Lung (tissue), 12 donors: Measurements from ENCODE around the gene AGAP1. TPM values are rescaled to one million over a fixed set of nuclear protein-coding genes. Genes with fewer than 3 reads are reported as not detected.

ENCODE experiments used
- ATAC-seq: fragments of 200-7000 bp; cut with Tn5 transposase; one replicate; pipeline ENCODE4 v1.9.1; 2020; ENCODE audit warnings: moderate number of reproducible peaks; ENCODE audit not compliant: insufficient read depth, low FRiP score
- DNase-seq, 3 donors: peaks; one replicate each; pipeline ENCODE4 v3.0.0-alpha.2; 2013 to 2017
- H3K27ac ChIP-seq, 2 donors: one replicate each; pipeline ENCODE4 v1.5.1; 2013; ENCODE audit warnings: mild to moderate bottlenecking in 2 of 2, moderate library complexity in 2 of 2, control low read depth in 1 of 2, inconsistent platforms in 1 of 2, low read depth in 1 of 2, low read length in 1 of 2
- H3K27me3 ChIP-seq, 3 donors: one replicate each; pipeline ENCODE4 v1.5.1; 2013; ENCODE audit warnings: low read length in 2 of 3; ENCODE audit not compliant: control insufficient read depth in 3 of 3, insufficient read depth in 3 of 3
- H3K36me3 ChIP-seq, 4 donors: one replicate each; pipeline ENCODE4 v1.5.1; 2013; ENCODE audit warnings: low read length in 4 of 4, mild to moderate bottlenecking in 1 of 4, moderate library complexity in 1 of 4; ENCODE audit not compliant: control insufficient read depth in 4 of 4, insufficient read depth in 4 of 4
- H3K4me1 ChIP-seq, 5 donors: one replicate each; pipeline ENCODE4 v1.5.1; 2013; ENCODE audit warnings: low read length in 5 of 5, mild to moderate bottlenecking in 2 of 5, moderate library complexity in 1 of 5; ENCODE audit not compliant: control insufficient read depth in 5 of 5, insufficient read depth in 5 of 5
- H3K4me3 ChIP-seq: one replicate; pipeline ENCODE4 v1.5.1; 2013; ENCODE audit warnings: mild to moderate bottlenecking, control low read depth, moderate library complexity
- H3K9ac ChIP-seq, 2 donors: one replicate each; pipeline ENCODE4 v1.5.1; 2013; ENCODE audit warnings: low read length in 2 of 2, control low read depth in 1 of 2; ENCODE audit not compliant: insufficient read depth in 1 of 2
- H3K9me3 ChIP-seq, 4 donors: one replicate each; pipeline ENCODE4 v1.5.1; 2013; ENCODE audit warnings: low read length in 3 of 4, mild to moderate bottlenecking in 1 of 4, moderate library complexity in 1 of 4; ENCODE audit not compliant: control insufficient read depth in 4 of 4, insufficient read depth in 3 of 4
- WGBS, 2 donors: extraction: QIAGEN DNeasy Blood & Tissue Kit; methylation state at CpG; one replicate each; pipeline ENCODE4 v1.1.7; 2013; 5-methylcytosine and 5-hydroxymethylcytosine counted together
- polyA plus RNA-seq, 2 donors: library from polyadenylated mRNA; stranded (reverse); fragments of 200-250 nt; gene quantifications; one replicate each; pipeline ENCODE4 v1.2.1, GENCODE V29; 2013
- total RNA-seq, 2 donors: library from RNA; depleted of rRNA in 1 of 2; stranded (reverse); fragments of >200 nt in 1 of 2; gene quantifications; one replicate each; pipeline ENCODE4 v1.2.1, GENCODE V29; 2014 to 2021
- TF ChIP-seq, protein P1 (sequence below): IDR thresholded peaks from 2 replicates; pipeline ENCODE4 v1.5.1; 2012; ENCODE audit warnings: mild to moderate bottlenecking; ENCODE audit errors: control extremely low read depth, extremely low read depth
- donor health status: control.
- donor health status: control.
- donor health status: Bipolar disorder and iron deficiency.
- donor health status: healthy.
- donor health status: DM: yes; HTN: yes; CAD: no.

Gene AGAP1
- total and polyA plus RNA-seq, 4 donors: 6.6 to 39.4 (median 20.2) TPM

DNA sequence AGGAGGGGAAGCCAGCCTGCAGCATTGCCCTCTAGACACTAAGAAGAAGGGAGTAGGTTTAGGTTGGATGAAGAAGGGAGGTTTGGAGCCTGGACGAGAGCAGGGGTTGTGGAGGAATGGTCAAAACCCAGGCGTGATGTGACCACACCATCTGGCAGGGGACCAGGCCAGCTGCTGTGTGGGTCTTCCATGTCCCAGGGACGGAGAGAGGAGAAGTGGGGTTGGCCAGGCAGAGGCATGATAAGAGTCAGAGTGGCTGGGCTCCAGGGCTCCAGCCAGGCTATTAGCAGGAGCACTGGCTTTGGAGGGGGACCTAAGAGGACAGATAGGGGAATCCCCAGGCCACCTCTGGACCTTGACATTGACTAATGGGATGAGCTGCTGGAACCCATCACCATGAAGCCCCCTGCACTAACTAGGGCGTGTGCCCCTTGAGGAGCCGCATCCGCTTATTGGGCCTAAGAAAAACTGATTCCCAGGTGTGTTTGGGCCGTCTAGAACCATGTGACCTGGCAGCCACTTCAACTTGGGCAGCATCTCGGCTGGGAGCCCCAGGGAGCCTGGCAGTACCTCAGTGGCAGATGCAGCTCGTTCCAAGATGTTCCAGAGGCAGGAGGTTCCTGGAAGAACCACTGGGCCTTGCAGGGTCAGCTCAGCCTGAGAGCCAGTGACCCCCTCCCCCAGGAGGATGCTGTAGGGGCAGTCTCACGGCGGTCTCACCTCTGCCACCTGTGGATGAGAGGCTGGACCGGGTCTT lies 235.1 kb downstream of the AGAP1 start:
- no peak overlapping the region for H3K9ac ChIP-seq
- H3K27me3 ChIP-seq: no peaks in the 10 kb centered on the region
- peak; percentile 33 to 40 (median 38) for DNase-seq
- H3K4me3 ChIP-seq: no peak overlapping the region
- H3K4me1 ChIP-seq: peaks cover 0 to 9% (median 2%) of the 10 kb centered on the region in 5 donors
- 90 to 92% methylated on average over 12 of the region's 12 CpGs for WGBS, 2 donors
- ATAC-seq: no peak
- no peaks in the 10 kb centered on the region for H3K9me3 ChIP-seq
- TF ChIP-seq, protein P1, sequence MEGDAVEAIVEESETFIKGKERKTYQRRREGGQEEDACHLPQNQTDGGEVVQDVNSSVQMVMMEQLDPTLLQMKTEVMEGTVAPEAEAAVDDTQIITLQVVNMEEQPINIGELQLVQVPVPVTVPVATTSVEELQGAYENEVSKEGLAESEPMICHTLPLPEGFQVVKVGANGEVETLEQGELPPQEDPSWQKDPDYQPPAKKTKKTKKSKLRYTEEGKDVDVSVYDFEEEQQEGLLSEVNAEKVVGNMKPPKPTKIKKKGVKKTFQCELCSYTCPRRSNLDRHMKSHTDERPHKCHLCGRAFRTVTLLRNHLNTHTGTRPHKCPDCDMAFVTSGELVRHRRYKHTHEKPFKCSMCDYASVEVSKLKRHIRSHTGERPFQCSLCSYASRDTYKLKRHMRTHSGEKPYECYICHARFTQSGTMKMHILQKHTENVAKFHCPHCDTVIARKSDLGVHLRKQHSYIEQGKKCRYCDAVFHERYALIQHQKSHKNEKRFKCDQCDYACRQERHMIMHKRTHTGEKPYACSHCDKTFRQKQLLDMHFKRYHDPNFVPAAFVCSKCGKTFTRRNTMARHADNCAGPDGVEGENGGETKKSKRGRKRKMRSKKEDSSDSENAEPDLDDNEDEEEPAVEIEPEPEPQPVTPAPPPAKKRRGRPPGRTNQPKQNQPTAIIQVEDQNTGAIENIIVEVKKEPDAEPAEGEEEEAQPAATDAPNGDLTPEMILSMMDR: no peak
- no peak overlapping the region for H3K27ac ChIP-seq
- peaks cover 0 to 2% (median 0%) of the 10 kb centered on the region in 4 donors for H3K36me3 ChIP-seq

DNA sequence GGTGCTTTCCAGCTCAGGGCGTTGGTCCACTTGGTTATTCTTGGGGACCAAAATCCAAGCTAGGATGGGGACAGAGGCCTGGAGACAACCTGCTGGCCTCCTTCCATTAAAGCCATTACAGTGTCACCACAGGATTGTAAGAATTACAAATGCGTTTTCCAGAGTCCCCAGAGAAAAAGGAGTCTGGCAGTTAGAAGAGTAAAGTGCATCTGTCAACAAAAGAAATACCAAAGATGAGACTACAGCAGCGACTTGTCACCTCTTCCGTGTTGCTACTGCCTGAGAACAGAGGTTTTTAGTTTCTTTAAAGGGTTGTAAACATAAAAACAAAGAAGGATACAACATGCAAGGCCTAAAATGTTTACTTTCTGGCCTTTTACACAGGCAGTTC lies 235.7 kb downstream of the AGAP1 start:
- TF ChIP-seq, protein P1: no peak
- H3K9ac ChIP-seq: no peak overlapping the region
- DNase-seq (no peak), ATAC-seq (no peak)
- H3K27me3 ChIP-seq: no peaks in the 10 kb centered on the region
- WGBS, 2 donors: 87 to 92% methylated on average over 4 of the region's 4 CpGs
- H3K27ac ChIP-seq: no peak overlapping the region
- H3K4me1 ChIP-seq: peaks cover 0 to 8% (median 2%) of the 10 kb centered on the region in 5 donors
- H3K9me3 ChIP-seq: no peaks in the 10 kb centered on the region
- peaks cover 0 to 2% (median 0%) of the 10 kb centered on the region in 4 donors for H3K36me3 ChIP-seq
- no peak overlapping the region for H3K4me3 ChIP-seq

DNA sequence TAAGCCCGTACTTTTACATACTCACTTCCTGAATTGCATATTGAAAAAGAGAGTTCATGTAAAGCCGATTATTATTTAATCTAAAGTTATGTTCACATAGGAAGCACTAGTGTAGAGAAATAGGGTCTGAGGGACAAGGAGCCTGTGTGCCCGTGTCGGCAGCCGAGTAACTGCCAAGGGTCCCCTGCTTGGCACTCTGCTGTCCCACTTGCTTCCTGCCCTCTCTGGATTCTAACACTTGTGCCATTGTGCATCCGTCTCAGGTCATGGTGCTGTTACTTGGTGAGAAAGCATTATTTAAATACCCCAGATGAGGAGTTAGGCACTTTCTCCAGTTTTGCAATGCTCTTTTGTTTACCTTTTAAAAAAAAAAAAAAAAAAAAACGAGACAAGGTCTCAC lies 236.3 kb downstream of the AGAP1 start:
- 85 to 87% methylated on average over 7 of the region's 7 CpGs for WGBS, 2 donors
- Histone ChIP-seq H3K27me3 (no peaks in the 10 kb centered on the region), H3K4me3 (no peak overlapping the region), H3K9ac (no peak overlapping the region), H3K27ac (no peak overlapping the region), H3K36me3 (peaks cover 0 to 2% (median 0%) of the 10 kb centered on the region in 4 donors), H3K4me1 (peaks cover 0 to 8% (median 2%) of the 10 kb centered on the region in 5 donors), H3K9me3 (no peaks in the 10 kb centered on the region)
- no peak for DNase-seq
- TF ChIP-seq, protein P1: no peak
- ATAC-seq: no peak

DNA sequence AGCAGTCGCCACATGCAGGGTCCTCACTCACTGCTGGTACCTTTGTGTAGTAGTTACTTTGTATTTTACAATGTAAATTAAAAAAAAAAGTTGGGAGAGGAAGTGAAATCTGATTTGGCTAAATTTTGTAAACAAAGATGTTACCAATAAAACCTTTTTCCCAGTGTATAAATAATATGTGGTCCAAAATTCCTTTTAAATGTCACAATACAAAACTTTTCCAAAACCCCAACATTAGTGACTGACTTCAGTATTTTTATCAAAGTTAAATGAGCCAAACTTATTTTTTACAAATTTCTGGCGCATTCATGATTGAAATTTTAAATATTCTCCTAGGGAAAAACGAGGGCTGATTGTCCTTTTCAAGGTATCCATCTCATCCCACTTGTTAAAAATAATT lies 239.9 kb downstream of the AGAP1 start:
- 89 to 90% methylated on average over 3 of the region's 3 CpGs for WGBS, 2 donors
- Histone ChIP-seq H3K4me1 (peaks cover 0 to 3% (median under 1%) of the 10 kb centered on the region in 5 donors), H3K4me3 (no peak overlapping the region), H3K9ac (no peak overlapping the region), H3K27me3 (no peaks in the 10 kb centered on the region), H3K27ac (no peak overlapping the region), H3K9me3 (no peaks in the 10 kb centered on the region), H3K36me3 (peaks cover 0 to 2% (median 0%) of the 10 kb centered on the region in 4 donors)
- TF ChIP-seq, protein P1: no peak
- no peak for DNase-seq
- ATAC-seq: no peak
